ENCODE measurements around the gene MGAT5B.

- TF ChIP-seq, protein P1, sequence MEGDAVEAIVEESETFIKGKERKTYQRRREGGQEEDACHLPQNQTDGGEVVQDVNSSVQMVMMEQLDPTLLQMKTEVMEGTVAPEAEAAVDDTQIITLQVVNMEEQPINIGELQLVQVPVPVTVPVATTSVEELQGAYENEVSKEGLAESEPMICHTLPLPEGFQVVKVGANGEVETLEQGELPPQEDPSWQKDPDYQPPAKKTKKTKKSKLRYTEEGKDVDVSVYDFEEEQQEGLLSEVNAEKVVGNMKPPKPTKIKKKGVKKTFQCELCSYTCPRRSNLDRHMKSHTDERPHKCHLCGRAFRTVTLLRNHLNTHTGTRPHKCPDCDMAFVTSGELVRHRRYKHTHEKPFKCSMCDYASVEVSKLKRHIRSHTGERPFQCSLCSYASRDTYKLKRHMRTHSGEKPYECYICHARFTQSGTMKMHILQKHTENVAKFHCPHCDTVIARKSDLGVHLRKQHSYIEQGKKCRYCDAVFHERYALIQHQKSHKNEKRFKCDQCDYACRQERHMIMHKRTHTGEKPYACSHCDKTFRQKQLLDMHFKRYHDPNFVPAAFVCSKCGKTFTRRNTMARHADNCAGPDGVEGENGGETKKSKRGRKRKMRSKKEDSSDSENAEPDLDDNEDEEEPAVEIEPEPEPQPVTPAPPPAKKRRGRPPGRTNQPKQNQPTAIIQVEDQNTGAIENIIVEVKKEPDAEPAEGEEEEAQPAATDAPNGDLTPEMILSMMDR (IDR thresholded peaks at IDR 0.05 in 2 of 3, conservative IDR thresholded peaks at IDR 0.05 in 1 of 3; ENCODE audit: borderline replicate concordance in 1 of 3, insufficient read depth in 1 of 3, low read depth in 2 of 3, low read length in 2 of 3): no peak
- no peak for TF ChIP-seq MAX (IDR thresholded peaks at IDR 0.05)
- no peak for TF ChIP-seq SRF (IDR thresholded peaks at IDR 0.05; ENCODE audit: low read depth)
- no peak for TF ChIP-seq SIN3A (IDR thresholded peaks at IDR 0.05; ENCODE audit: low read depth)
- TF ChIP-seq POLR2A (IDR thresholded peaks at IDR 0.05; ENCODE audit: borderline replicate concordance, extremely low read depth, insufficient read depth, insufficient read length): no peak
- no peak for TF ChIP-seq POLR2AphosphoS5 (IDR thresholded peaks at IDR 0.05; ENCODE audit: low read depth, low read length)
- no peak for TF ChIP-seq RAD21 (IDR thresholded peaks at IDR 0.05; ENCODE audit: low read depth)
- TF ChIP-seq, protein P2, sequence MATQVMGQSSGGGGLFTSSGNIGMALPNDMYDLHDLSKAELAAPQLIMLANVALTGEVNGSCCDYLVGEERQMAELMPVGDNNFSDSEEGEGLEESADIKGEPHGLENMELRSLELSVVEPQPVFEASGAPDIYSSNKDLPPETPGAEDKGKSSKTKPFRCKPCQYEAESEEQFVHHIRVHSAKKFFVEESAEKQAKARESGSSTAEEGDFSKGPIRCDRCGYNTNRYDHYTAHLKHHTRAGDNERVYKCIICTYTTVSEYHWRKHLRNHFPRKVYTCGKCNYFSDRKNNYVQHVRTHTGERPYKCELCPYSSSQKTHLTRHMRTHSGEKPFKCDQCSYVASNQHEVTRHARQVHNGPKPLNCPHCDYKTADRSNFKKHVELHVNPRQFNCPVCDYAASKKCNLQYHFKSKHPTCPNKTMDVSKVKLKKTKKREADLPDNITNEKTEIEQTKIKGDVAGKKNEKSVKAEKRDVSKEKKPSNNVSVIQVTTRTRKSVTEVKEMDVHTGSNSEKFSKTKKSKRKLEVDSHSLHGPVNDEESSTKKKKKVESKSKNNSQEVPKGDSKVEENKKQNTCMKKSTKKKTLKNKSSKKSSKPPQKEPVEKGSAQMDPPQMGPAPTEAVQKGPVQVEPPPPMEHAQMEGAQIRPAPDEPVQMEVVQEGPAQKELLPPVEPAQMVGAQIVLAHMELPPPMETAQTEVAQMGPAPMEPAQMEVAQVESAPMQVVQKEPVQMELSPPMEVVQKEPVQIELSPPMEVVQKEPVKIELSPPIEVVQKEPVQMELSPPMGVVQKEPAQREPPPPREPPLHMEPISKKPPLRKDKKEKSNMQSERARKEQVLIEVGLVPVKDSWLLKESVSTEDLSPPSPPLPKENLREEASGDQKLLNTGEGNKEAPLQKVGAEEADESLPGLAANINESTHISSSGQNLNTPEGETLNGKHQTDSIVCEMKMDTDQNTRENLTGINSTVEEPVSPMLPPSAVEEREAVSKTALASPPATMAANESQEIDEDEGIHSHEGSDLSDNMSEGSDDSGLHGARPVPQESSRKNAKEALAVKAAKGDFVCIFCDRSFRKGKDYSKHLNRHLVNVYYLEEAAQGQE (IDR thresholded peaks at IDR 0.05; ENCODE audit: low read depth): no peak
- no peak for TF ChIP-seq JUND (IDR thresholded peaks at IDR 0.05)
- TF ChIP-seq EGR1 (IDR thresholded peaks at IDR 0.05; ENCODE audit: low read depth): no peak
Observed at GRCh38 chr17:76830987-76831715, 37.1 kb upstream of the MGAT5B start.
